HepG2 (cell line): ENCODE measurements around the gene ARHGAP10.
A peak's percentile ranks its signal among the peaks of the same experiment; 100 is the strongest.

Experiments
- CTCF ChIP-seq: sonication (generic); formaldehyde crosslinking; IDR thresholded peaks from 2 replicates; pipeline ENCODE4 v1.5.0; 2020; ENCODE audit warnings: mild to moderate bottlenecking, missing genetic modification reagents, moderate library complexity
- DZIP1 ChIP-seq: sonication (generic); formaldehyde crosslinking; IDR thresholded peaks from 2 replicates; pipeline ENCODE4 v1.5.0; 2020; ENCODE audit warnings: mild to moderate bottlenecking, missing genetic modification reagents
- ZZZ3 ChIP-seq: sonication (generic); formaldehyde crosslinking; IDR thresholded peaks from 2 replicates; pipeline ENCODE4 v1.4.0; 2020; ENCODE audit warnings: missing genetic modification reagents, mild to moderate bottlenecking, borderline replicate concordance

- TF ChIP-seq CTCF (CRISPR knock-in tag): peak; percentile 70
- TF ChIP-seq DZIP1 (CRISPR knock-in tag): no peak
- no peak for TF ChIP-seq ZZZ3 (CRISPR knock-in tag)
Observed at GRCh38 chr4:147707892-147708672, 23.8 kb upstream of the ARHGAP10 start.
